Measurements from ENCODE around the gene VPS54. TPM values are rescaled to one million over a fixed set of nuclear protein-coding genes. Genes with fewer than 3 reads are reported as not detected.
A peak's percentile ranks its signal among the peaks of the same experiment; 100 is the strongest.

The VPS54 gene, protein sequence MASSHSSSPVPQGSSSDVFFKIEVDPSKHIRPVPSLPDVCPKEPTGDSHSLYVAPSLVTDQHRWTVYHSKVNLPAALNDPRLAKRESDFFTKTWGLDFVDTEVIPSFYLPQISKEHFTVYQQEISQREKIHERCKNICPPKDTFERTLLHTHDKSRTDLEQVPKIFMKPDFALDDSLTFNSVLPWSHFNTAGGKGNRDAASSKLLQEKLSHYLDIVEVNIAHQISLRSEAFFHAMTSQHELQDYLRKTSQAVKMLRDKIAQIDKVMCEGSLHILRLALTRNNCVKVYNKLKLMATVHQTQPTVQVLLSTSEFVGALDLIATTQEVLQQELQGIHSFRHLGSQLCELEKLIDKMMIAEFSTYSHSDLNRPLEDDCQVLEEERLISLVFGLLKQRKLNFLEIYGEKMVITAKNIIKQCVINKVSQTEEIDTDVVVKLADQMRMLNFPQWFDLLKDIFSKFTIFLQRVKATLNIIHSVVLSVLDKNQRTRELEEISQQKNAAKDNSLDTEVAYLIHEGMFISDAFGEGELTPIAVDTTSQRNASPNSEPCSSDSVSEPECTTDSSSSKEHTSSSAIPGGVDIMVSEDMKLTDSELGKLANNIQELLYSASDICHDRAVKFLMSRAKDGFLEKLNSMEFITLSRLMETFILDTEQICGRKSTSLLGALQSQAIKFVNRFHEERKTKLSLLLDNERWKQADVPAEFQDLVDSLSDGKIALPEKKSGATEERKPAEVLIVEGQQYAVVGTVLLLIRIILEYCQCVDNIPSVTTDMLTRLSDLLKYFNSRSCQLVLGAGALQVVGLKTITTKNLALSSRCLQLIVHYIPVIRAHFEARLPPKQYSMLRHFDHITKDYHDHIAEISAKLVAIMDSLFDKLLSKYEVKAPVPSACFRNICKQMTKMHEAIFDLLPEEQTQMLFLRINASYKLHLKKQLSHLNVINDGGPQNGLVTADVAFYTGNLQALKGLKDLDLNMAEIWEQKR
- 6.4 TPM for polyA plus RNA-seq (2012; ENCODE audit: low read depth, missing spikeins)

DNA sequence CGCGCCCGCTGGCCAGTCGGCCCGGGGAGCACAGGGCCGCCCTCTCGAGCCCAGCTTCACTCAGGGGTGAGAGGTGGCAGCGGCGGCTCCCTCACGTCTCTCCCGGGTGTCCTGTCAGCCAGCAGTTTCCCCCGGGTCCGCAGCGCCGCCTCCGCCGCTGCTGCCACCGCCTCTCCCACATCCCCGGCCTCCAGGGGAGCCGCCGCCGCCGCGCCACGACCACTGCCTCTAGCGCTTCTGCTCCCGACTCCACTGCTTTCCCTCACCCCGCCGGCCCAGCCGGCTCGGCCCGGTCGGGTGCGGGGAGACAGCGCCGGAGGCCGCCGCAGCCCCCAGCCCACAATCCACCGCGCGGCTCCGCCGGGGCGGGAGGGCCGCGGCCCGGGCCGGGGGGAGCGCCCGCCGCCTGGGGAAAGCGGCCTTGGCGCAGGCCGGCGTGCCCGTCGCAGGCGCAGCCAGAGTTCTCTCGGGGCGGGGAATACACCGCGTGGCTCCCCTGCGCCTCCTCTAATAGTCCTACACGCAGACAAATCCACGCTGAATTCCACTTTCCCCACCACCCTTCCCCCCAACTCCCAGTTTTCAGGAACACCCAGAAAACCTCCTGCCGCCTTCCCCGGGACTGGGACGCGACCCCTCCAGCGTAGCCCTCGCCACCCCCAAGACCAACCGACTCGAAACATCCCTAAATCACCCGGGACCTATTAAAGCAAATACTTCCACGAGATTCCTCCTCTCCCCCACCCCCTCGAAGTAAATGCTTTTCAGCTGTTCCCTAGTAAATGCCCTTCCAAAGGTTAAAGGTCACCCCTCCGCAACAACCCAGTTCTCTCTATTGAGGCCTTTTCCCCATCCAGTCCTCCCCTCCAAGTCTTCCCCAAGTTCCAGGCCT lies at the start of gene VPS54:
TSS of gene VPS54 (minus strand) at position 346 of the 892 bp plus-strand sequence. CDS start 35,429 bp downstream, outside the sequence.
- FAIRE-seq: peak; percentile 83
- DNase-seq (ENCODE audit: insufficient read length, low spot score): peak; percentile 42
- TF ChIP-seq PAX5 (IDR thresholded peaks at IDR 0.05; ENCODE audit: insufficient read depth, low read length, severe bottlenecking) (no peak), POLR2AphosphoS5 (IDR thresholded peaks at IDR 0.05; ENCODE audit: low read depth, low read length) (no peak), TAF1 (IDR thresholded peaks at IDR 0.05; ENCODE audit: low read depth, low read length) (peak; percentile 43; the same call in 1 of the 2 replicates), POLR2A (IDR thresholded peaks at IDR 0.05; ENCODE audit: low read depth, low read length) (peak; percentile 72)

DNA sequence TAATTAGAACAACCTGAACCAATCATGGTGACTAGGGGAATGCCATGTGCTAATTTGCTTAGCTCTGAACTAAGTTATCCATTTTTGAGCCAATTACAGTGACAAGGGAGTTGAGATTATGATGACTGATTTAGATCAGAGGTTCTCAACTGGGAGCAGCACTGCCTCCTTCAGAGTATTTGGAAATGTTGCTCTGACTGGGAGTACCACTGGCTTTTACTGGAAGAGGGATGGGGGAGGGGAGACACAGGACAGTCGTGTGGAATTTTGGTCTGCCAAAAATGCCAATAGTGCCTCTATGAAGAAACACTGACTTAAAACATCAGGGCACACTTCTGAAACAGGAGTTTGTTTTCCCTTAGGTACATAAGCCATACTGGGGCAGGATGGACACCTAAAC lies 48.1 kb upstream of the VPS54 start:
- no peak for FAIRE-seq
- TF ChIP-seq SPI1 (IDR thresholded peaks at IDR 0.05; ENCODE audit: low read depth, low read length): no peak
- no peak for TF ChIP-seq TAF1 (IDR thresholded peaks at IDR 0.05; ENCODE audit: low read depth, low read length)
- TF ChIP-seq POLR2A (IDR thresholded peaks at IDR 0.05; ENCODE audit: low read depth, low read length): no peak
- TF ChIP-seq POU2F2 (IDR thresholded peaks at IDR 0.05; ENCODE audit: low read depth, low read length): no peak
- no peak for TF ChIP-seq POLR2AphosphoS5 (IDR thresholded peaks at IDR 0.05; ENCODE audit: low read depth, low read length)
- TF ChIP-seq PAX5 (IDR thresholded peaks at IDR 0.05; ENCODE audit: insufficient read depth, low read length, severe bottlenecking): no peak
- DNase-seq (ENCODE audit: insufficient read length, low spot score): no peak

DNA sequence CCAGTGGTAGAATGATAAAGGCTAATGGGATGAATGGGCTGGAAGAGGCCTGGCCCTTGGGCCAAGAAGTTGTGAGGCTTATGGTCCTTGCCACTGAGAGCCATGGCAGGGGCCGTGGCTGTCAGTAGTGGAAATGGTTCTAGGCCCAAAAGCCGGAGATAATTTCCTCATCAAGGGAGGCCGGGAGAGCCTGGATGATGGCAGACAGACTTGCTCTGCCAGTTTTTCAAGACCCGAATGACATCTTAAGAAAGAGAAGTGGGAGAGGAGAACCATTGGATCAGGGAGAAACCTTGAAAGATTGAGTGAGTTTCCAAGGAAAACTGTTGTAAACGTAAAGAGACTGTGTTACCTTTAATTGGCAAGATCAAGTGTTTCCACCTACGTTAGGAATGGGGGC lies 46.3 kb upstream of the VPS54 start:
- DNase-seq (ENCODE audit: insufficient read length, low spot score) (no peak), FAIRE-seq (no peak)
- TF ChIP-seq POLR2AphosphoS5 (IDR thresholded peaks at IDR 0.05; ENCODE audit: low read depth, low read length): no peak
- TF ChIP-seq TAF1 (IDR thresholded peaks at IDR 0.05; ENCODE audit: low read depth, low read length): no peak
- TF ChIP-seq PAX5 (IDR thresholded peaks at IDR 0.05; ENCODE audit: insufficient read depth, low read length, severe bottlenecking): no peak
- no peak for TF ChIP-seq POLR2A (IDR thresholded peaks at IDR 0.05; ENCODE audit: low read depth, low read length)
- no peak for TF ChIP-seq SPI1 (IDR thresholded peaks at IDR 0.05; ENCODE audit: low read depth, low read length)
- TF ChIP-seq POU2F2 (IDR thresholded peaks at IDR 0.05; ENCODE audit: low read depth, low read length): no peak

DNA sequence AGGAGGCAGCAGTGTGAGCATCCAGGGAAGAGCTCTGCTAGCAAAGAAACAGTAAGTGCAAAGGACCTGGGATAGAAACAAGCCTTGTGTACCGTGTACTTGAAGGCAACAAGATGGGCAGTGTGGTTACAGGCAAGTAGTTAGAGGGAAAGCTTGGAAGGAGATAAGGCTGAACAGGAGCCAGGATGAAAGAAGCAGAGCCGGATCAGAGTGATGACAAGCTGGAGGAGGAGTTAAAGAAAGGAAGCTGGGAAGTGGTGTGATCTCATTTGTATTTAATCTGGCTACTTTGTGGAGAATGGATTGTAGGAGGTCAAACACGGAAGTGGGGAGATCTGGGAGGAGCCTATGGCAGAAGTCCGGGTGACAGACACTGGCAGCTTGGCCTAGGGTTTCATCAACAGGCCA lies 44.7 kb upstream of the VPS54 start:
- no peak for TF ChIP-seq POLR2AphosphoS5 (IDR thresholded peaks at IDR 0.05; ENCODE audit: low read depth, low read length)
- TF ChIP-seq PAX5 (IDR thresholded peaks at IDR 0.05; ENCODE audit: insufficient read depth, low read length, severe bottlenecking): no peak
- TF ChIP-seq SPI1 (IDR thresholded peaks at IDR 0.05; ENCODE audit: low read depth, low read length): no peak
- TF ChIP-seq POLR2A (IDR thresholded peaks at IDR 0.05; ENCODE audit: low read depth, low read length): no peak
- TF ChIP-seq TAF1 (IDR thresholded peaks at IDR 0.05; ENCODE audit: low read depth, low read length): no peak
- TF ChIP-seq POU2F2 (IDR thresholded peaks at IDR 0.05; ENCODE audit: low read depth, low read length): no peak
- DNase-seq (ENCODE audit: insufficient read length, low spot score) (no peak), FAIRE-seq (no peak)

DNA sequence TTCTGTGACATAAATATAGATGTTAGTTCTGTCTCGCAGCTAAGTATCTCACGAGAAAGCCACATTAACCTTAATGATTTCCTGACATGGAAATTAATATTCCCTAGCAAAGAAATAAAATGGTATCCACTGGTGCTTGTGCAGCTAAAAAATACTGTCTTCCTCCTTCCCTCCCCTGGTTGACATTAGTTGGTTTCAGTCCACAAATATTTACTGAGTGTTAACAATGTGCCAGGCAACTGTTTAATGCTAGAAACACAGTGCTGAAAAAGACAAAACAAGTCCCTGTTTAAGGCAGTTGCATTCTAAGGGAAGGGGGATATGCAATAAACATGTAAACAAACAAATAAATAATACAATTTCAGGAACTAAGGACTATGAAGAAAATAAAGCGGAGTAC lies 44.2 kb upstream of the VPS54 start:
- DNase-seq (ENCODE audit: insufficient read length, low spot score): no peak
- FAIRE-seq: no peak
- TF ChIP-seq POLR2A (IDR thresholded peaks at IDR 0.05; ENCODE audit: low read depth, low read length): no peak
- no peak for TF ChIP-seq SPI1 (IDR thresholded peaks at IDR 0.05; ENCODE audit: low read depth, low read length)
- TF ChIP-seq POLR2AphosphoS5 (IDR thresholded peaks at IDR 0.05; ENCODE audit: low read depth, low read length): no peak
- no peak for TF ChIP-seq TAF1 (IDR thresholded peaks at IDR 0.05; ENCODE audit: low read depth, low read length)

DNA sequence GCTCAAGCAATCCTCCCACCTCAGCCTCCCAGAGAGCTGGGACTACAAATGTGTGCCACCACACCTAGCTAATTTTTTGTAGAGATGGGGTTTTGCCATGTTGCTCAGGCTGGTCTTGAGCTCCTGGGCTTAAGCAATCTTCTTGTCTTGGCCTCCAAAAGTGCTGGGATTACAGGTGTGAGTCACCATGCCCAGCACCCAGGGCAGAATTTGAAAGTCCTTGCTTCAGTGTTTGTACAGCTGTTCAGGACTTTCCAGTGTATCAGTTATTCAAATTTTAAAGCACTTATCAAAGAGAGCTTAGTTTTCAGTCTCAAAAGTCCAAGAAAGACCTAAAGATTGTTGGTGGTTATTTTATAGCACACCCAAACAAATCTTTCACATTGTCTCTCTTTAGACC lies 43.6 kb upstream of the VPS54 start:
- DNase-seq (ENCODE audit: insufficient read length, low spot score) (no peak), FAIRE-seq (no peak)
- TF ChIP-seq POLR2A (IDR thresholded peaks at IDR 0.05; ENCODE audit: low read depth, low read length) (no peak), SPI1 (IDR thresholded peaks at IDR 0.05; ENCODE audit: low read depth, low read length) (no peak), TAF1 (IDR thresholded peaks at IDR 0.05; ENCODE audit: low read depth, low read length) (no peak), PAX5 (IDR thresholded peaks at IDR 0.05; ENCODE audit: insufficient read depth, low read length, severe bottlenecking) (no peak), POU2F2 (IDR thresholded peaks at IDR 0.05; ENCODE audit: low read depth, low read length) (no peak), POLR2AphosphoS5 (IDR thresholded peaks at IDR 0.05; ENCODE audit: low read depth, low read length) (no peak)

DNA sequence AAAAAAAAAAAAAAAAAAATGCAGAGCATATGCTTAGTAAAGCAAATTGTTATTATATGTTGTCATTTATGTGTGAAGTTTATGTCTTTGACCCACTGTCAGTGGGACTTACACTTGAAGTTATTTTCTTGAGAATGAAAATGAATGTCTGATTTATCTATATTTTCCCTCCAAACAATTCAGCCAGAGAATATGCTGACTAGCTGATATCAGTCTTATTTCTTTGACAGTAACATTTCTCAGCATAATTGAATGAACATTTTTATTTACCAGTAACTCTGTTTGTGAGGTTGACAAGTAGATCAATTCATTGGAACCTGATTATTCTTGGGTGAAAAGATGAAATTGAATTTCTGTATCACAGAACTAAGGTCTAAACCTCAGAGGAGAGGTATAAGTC lies 40.0 kb upstream of the VPS54 start:
- DNase-seq (ENCODE audit: insufficient read length, low spot score): no peak
- TF ChIP-seq POU2F2 (IDR thresholded peaks at IDR 0.05; ENCODE audit: low read depth, low read length): no peak
- TF ChIP-seq POLR2AphosphoS5 (IDR thresholded peaks at IDR 0.05; ENCODE audit: low read depth, low read length): no peak
- TF ChIP-seq TAF1 (IDR thresholded peaks at IDR 0.05; ENCODE audit: low read depth, low read length): no peak
- TF ChIP-seq PAX5 (IDR thresholded peaks at IDR 0.05; ENCODE audit: insufficient read depth, low read length, severe bottlenecking): no peak
- TF ChIP-seq POLR2A (IDR thresholded peaks at IDR 0.05; ENCODE audit: low read depth, low read length): no peak
- TF ChIP-seq SPI1 (IDR thresholded peaks at IDR 0.05; ENCODE audit: low read depth, low read length): no peak
- FAIRE-seq: no peak

DNA sequence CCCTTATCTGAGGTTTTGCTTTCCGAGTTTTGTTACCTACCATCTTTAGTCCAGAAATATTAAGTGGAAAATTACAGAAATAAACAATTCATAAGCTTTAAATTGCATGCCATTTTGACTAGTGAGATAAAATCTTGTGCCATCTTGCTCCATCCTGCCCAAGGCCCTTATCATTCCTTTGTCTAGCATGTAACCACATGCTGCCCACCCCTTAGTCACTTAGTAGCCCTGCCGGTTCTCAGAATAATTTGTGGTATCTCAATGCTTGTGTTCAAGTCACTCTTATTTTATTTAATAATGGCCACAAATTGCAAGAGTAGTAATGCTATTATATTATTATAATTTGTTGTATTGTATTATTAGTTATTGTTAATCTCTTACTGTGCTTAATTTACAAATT lies 36.8 kb upstream of the VPS54 start:
- TF ChIP-seq PAX5 (IDR thresholded peaks at IDR 0.05; ENCODE audit: insufficient read depth, low read length, severe bottlenecking) (no peak), SPI1 (IDR thresholded peaks at IDR 0.05; ENCODE audit: low read depth, low read length) (no peak), POLR2AphosphoS5 (IDR thresholded peaks at IDR 0.05; ENCODE audit: low read depth, low read length) (no peak)
- DNase-seq (ENCODE audit: insufficient read length, low spot score) (no peak), FAIRE-seq (no peak)
